HG03196 (cell line): ENCODE results near the gene VTI1A.

Experiments
- ATAC-seq: cut with Tn5 transposase; IDR thresholded peaks from one replicate; pipeline ENCODE4 v1.9.1; 2021; ENCODE audit not compliant: unreplicated experiment

Gene VTI1A

DNA sequence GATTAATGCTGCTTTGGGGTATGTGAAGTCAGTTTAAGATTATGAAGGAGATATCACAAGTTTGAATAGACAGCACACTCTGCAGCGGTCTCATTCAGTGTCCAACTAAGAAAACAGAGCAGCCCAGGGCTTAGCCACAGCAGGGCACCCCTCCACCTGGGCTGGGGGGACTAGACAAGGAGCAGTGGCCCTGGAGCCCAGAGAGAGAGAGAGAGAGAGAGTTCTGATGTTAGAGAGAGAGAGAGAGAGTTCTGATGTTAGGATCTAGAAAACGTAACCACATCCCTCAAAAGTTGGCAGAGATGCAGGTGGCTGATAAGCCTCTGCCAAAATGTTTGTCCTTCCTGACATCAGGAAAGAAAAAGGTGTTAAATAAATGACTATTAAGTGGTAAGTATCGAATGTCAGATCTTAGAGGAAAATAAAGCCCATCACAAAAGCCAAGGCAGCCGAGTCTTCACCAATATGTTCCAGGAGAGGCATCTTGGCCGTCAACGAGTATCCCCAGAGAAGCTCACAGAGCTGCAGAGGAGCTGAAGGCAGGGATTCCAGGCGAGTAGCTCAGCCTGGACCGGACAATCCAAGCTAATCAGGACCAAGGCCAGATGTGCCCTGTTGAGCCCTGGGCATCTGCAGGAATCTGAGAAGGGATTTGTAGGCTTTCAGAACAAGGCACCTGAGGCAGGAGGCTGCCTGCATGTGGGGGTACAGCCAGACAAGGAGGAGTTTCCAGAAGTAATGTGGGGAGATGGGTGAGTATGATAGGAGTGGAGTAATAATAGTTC lies 352.9 kb downstream of the VTI1A start:
- ATAC-seq, result no peak

DNA sequence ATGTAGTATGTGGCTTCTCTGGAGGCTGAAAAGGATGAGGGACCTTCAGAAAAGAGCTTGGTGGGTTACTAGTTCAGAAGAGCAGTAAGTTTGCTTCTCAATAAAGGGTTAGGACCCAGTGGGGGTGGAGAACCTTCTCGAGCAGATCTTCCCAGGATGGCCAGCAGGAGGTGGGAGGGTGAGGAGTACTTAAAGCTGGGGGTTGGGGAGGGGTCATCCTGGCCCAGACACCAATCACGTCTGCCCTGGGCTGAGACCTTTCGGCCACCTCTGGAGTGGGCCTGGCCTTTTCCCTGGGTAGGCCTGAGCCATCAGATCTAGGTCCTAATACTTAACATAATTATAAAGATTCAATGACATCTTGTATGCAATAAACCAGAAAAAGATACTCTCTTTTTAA lies 354.0 kb downstream of the VTI1A start:
- no peak for ATAC-seq

DNA sequence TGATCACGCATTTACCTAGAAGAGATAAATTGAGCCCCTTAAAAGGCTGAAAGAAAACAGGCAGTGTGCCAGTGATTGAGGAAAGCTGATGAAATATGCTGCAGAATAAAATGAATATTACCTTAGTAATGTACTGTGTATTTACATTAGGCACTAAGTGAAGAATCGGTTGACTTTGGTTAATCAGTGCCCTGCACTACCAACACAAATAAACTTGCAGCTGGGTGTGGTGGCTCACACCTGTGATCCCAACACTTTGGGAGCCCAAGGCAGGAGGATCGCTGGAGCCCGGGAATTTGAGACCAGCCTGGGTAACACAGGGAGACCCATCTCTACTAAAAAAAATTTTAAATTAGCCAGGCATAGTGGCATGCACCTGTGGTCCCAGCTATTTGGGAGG lies 354.7 kb downstream of the VTI1A start:
- no peak for ATAC-seq

DNA sequence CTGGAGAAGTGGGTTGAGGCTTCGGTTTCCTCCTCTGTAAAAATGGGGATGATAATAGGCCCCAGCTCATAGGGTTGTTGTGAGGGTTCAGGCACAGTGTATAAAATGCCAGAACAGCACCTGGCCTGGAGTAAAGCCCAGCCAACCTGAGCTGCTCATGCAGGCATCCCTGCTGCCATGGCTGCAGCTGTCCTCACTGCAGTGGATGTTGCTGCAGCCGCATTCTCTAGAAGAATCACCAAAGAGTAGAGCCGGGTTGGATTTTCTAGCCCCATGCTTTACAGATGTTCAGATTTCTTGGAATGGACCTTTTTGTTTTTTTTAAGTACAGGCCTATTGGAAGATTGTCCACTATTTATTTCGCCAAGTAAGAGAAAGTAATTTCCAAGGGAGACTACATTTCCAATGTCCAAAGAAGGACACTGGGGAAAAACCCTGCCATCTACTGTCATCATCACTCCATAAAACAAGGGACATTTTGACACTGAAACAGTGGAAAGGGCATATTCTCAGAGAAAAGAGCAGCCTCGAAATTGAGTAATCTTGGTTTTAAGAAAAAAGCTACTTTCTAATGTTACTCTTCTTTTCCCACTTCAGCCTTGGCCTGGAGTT lies 355.5 kb downstream of the VTI1A start:
- ATAC-seq, result no peak

DNA sequence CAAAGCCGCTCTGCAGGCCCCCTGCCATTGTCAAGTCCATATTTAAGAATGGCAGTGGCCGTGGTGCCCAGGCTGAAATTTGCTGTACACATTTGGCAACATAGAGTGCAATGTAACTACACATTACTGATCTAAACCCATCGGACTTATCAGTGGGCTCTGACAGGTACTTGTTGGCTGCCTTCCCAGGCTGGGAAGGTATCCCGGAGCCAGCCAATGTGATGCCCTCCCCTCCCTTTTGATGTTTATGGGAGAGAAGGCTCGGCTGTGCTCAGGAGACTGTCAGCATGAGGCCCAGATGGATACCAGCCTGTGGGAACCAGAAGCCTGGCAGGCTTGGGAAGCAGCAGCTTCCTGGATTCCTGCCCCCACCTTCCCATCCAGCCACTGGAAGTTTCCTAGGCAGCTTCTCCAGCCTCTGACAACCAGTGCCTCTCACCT lies 357.0 kb downstream of the VTI1A start:
- ATAC-seq, result no peak

DNA sequence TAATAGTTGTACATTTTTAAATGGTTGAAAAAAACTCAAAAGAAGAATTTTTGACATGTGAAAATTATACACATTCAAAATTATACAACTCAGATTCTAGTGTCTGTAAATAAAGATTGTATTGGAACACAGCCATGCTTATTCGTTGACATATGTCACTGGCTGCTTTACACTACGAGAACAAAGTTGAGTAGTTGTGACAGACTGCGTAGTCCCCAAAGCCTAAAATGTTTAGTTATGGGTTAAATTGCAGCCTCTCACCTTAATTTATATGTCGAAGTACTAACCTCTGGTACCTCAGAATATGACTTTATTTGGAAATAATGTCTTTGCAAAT lies 358.2 kb downstream of the VTI1A start:
- no peak for ATAC-seq

DNA sequence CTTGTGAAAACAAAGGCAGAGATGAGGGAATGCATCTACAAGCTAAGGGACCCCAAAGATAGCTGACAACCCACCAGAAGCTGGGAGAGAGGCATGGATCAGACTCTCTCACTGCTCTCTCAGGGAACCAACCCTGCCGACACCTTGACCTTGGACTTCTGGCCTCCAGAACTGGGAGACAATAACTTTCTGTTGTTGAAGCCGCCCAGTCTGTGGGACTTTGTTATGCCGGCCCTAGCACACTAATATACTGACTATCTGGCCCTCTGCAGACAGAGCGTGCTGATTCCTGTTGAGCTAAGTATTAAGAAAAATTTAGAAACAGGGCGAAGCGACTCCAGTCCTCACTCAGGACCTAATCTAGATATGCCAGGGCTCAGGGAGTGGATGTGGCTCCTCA lies 358.7 kb downstream of the VTI1A start:
- ATAC-seq, result no peak

DNA sequence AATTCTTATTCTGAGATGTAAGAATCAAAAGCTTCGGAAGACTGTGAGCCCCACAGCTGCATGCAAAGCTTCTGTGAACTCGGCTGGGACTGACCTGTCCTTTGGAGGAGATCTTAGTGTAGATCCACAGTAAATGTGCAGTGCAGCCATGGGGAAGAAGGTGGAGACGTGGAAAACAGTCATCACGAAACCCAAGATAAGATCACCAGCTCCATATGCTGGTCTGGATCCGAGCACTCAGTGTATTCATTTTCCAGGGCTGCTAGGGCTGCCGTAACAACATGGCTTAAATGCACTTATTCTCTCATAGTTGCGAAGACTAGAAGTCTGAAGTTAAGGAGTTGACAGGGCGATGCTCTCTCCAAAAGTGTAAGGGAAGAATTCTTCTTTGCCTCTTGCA lies 360.0 kb downstream of the VTI1A start:
- no peak for ATAC-seq

DNA sequence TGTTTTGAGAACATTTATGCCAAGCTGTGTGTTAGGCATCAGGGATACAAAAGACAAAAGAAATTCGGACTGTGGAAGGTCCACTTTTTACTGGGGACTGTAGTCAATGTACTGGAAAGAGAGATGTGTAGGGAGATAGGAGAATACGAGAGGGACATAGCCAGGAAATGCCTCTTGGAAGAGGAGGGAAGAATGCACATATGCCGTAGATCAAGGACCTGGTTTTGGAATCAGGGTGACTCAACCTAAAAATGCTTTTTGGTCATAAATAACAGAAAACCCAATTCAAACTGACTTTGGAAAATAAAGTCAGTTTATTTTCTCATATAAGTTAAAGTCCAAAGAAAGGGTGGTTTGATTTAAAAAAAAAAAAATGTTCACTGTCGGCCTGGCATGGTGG lies 362.7 kb downstream of the VTI1A start:
- ATAC-seq, result no peak

DNA sequence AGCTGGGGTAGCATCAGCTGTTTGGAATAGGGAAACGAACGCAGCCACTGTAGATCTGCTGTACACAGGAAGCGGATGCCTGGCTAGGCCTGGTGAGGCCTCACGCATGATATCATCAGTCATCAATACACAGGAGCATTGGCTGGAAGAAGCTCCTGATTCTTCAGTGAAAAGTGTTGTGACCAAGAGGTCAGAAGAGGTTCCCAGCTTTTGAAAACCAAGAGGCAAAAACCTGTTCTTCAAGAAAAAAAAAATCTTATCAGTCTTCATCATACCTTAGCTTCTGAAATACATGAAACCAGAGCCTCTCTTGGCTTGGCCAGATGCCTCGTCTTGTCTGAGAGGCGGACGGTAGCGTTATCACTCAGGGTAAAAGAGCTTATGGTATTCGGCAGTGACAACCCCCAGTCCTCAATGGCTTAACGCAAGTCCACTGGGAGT lies 363.7 kb downstream of the VTI1A start:
- no peak for ATAC-seq

DNA sequence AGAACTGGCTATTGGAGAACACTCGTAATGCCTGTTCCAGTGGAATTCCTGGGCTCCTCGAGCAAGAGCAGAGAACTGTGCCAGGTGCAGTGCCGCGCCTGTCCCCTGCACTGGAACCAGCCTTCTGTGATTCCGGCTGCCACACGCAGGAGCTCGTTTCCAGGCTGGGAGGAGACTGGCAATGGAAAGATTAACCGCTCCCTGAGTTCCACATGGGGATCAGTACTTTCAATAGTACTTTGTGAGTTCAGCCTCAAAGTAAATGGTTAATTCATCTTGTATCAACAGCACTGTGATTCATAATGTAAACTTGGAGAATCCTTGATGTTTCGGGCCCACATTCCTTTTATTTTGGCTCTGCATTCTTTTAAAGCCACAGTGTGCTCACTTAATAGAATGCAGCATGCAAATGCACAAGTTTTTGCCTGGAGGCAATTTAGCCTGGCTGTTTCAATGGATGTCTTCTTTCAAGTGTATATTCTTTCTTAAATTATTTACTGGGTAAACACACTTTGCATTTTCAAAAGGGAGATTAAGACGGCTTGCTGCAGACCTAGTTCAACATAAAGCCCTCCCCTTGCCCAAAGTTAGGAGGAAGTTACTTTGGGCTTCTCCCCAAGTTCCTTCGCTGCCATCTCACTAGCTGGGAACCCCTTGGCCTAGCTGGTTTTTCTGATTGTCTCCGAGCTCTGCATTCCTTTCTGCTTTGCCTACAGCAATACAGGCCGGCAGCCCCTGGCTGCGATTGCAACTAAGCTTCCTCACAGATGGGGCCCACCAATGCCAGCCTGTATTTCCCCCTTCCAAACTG lies 364.9 kb downstream of the VTI1A start:
- no peak for ATAC-seq

DNA sequence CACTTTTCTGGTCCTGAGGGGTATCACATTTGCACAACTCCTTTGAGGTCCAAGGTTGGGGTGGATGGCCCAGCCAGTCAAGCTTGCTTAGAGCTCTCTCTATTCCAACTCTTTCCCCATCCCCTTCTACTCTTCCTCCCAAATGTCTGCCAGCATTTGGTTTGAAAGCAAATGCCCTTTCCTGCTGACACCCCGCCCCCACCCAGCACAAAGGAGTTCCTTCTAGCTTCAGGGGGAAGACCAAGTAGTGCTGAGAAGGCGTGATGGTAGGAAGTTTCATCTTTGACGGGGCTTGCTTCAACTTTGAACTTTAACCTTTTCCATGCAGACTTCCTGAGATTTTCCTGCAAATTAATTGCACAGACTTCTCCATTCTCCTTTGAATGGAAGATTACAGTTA lies 365.6 kb downstream of the VTI1A start:
- no peak for ATAC-seq

DNA sequence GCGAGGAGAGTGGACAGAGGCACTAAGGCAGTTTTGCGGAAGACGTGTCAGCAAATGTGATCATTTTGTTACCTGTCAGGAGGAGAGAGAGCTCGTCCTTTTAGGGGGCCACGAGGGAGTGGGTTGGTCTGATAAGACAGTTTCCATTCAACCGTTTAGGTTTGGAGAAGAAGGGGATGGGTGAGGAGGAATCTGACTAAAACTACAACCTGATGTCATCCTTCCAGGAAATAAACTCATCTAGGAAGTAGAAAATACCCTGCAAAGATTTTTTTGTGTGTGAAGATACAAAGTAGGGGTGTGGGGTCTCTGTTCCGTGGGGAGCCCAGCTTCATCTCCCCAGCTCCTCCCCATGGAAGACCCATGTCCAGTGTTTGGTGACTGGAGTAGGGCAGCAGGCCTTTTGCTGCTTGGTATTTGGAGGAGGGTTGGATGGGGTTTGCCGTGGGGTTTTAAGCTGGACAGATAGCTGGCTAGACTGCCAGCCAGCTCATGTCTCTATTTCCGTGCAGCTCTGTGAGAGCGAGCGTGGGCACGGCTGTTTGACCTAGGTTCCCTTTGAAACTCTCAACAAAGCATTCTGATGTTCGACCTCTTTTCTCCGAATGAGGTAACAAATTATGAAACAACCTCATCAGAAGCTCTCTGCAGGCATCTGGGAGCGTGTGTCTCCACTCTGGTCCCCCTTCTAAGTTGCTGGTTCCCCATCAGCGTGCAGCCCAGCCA lies 367.0 kb downstream of the VTI1A start:
- no peak for ATAC-seq

DNA sequence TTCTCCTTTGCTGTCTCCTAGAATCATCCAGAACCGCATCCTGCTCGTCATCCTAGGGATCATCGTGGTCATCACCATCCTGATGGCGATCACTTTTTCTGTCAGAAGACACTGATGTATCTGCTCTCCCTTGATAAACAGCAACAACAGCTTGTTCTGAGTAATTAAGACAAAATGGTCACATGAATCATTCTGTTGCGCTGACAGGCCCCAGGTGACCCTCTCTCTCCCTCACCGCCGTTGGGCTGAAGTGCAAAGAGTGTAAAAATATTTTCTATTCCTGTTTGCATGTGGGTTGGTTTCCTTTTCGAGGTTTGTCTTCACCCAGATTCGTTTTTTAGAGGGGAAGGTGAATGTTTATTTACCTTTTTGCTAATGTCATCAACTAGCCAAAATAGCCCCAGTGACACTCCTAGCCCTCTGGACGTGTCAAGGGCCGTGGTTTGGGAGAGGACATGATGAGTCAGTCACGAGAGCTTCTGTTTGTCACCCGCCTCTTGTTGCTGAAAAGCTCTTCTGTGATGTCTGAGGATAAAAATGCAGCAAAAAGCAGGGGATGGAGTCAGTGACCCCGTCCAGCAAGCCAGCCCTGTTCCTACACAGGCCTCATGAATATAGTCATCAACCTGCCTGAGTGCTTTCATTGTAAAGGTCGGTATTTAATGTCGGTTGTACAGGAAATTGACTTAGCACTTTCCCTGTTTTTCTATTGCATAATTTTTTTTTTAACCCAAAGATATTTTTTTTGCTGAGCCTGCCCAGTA lies 368.4 kb downstream of the VTI1A start:
- ATAC-seq, result no peak

DNA sequence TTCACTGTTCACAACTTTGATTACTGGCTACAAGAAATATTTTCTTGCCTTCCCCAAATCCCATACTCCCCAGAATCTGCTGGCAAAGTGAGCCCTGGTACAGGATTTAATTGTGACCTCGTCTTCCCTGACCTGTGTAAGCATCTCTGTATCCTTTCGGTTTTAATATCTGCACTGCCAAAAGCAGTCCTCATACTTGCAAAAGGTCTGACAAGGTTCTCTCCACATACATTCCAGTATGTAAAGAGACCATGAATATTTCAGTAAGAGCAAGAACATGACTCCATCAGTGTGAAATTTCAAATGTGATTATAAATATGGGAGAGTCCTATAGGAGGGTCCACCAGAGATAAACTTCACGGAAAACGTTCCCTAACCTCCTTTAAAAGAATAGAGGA lies 369.0 kb downstream of the VTI1A start:
- no peak for ATAC-seq

DNA sequence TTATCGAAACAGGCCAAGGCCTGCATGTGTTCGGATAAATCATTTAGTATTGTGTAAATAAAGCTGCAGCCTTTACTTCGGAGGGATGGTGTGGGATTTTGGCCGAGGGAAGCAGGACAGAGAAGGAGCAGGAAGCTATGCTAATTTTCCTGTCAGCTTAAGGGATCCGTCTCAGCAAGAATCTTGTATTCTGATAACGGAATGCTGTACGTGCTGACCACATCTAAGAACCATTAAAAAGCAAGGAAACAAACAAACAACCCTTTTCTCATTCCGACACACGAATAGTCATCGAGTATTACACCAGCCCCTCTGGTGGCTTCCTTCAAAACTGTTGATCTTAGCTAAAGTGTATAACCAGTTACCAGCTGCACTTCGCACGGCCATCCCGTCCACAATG lies 369.9 kb downstream of the VTI1A start:
- no peak for ATAC-seq

DNA sequence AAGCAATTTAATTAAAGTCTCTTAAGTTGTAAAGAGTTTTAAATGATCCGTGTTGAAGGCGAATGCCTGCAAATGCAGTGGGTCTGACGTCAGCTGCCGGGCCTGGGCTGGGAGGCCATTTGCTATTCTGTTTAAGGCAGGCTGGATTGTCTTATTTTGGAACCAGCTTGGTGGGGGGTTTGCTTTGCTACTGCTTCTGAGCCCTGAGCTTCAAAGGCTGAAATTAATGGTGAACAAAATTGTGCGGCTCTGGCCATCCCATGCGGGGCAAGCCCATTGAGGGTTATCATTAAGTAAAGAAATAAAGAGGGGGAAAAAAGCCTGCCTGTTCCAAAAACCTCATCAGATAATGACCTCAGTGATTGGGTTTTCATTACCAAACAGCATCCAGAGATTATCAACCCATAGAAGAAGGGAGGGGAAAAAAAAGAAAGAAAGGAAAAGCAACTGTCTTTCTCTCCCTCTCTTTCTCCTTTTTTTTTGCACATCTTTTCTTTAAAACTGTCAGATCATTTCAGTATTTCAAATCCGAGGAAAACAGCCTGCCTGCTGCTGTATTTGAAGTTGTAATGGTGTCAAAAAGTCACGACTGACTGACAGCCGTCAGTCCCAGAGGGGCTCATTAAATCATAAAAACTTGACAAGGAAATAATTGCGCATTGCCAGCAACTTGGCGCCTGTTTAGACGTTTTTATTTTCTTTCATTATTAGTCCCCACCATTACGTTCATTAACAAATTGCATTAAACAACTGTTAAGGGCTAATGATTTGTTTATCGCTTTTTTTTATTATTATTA lies 371.2 kb downstream of the VTI1A start:
- no peak for ATAC-seq

DNA sequence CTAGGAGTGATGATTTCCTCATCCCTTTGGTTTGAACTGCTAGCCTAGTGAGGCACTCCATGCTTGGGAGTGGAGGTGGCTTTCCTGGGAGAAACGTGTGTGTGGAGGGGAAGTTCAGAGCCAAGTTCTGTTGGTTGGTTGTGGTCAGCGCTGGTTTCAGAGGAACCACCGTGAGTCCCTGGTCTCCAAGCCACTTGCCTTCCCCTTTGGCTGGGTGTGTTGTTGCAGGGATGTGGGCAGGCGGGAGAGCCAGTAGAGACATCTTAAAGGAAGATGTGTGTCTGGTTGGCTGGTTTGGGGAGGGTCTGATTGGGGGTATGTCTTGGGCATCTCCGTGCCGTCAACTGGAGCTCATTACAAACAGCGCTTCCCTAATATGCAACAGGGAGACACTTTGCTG lies 372.2 kb downstream of the VTI1A start:
- ATAC-seq, result no peak

DNA sequence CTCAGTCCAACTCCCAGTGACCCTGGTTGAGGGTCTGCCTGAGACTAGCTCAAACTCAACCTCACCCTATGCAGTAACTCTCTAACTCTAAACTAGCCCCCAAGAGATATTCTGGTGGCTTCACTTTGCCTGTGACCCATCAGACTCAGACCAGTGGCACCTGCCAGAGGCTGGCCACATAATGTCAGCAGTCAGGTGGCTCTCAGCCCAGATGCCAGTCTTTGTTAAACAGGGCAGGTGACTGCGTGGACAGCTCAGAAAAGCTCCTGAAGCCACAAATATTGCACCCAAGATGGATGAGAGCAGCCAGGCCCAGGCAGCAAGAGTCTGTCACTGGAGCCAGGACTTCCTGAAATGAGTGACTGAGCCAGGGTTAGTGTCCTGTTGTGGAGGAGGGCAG lies 373.3 kb downstream of the VTI1A start:
- ATAC-seq, result no peak

DNA sequence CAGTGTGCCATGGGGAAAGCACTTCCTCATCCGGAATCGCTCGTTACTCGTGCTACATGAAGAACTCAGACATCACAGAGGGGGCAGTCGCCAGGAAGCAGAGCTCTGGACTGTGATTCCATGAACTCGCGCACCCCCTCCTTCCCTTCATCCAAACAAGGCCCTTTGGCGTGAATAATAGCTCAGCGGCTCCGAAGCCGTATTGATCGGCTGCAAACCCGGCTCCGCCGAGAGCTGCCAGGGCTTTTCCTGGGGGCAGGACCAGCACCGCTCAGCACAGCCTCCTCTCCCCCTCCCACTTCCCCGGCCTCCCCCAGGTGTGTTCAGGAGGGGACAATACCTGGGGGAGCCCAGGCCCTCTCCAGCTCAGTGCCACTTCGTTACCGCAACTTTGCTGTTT lies 374.0 kb downstream of the VTI1A start:
- no peak for ATAC-seq
